GM12878 (cell line): ENCODE measurements around the gene DLG4. TPM values are rescaled to one million over a fixed set of nuclear protein-coding genes. Genes with fewer than 3 reads are reported as not detected.

Experiments used
- ATAC-seq: fragments of 200-7000 bp; cut with Tn5 transposase; 3 replicates; pipeline ENCODE4 v1.9.1; 2020; ENCODE audit warnings: mild to moderate bottlenecking, moderate library complexity
- BruUV-seq: library from RNA; stranded (reverse); fragments of 400-500 nt; replicated peaks from 2 replicates; lab custom pipeline; 2021; lab: Mats Ljungman, UMichigan
- CTCF ChIA-PET: fragments of 300-600 bp; sonication (Branson Sonifier 250); formaldehyde crosslinking; extraction: SDS; loops from one replicate; lab custom pipeline; 2021; ENCODE audit warnings: inconsistent platforms; lab: Yijun Ruan, JAX
- POLR2A ChIA-PET: fragments of 350-600 bp; formaldehyde crosslinking; extraction: SDS; loops from one replicate; lab custom pipeline; 2021; ENCODE audit warnings: inconsistent platforms; lab: Charles Lee
- RAD21 ChIA-PET: fragments of 300-600 bp; sonication (Branson Sonifier 250); formaldehyde crosslinking; loops from one replicate; lab custom pipeline; 2023; ENCODE audit warnings: antibody characterized with exemption; ENCODE audit not compliant: unreplicated experiment; lab: Charles Lee
- SMC1A ChIA-PET: fragments of 300-600 bp; sonication (Branson Sonifier 250); formaldehyde crosslinking; loops from one replicate; lab custom pipeline; 2023; ENCODE audit not compliant: unreplicated experiment, uncharacterized antibody; lab: Charles Lee
- DNase-seq: peaks from one replicate; pipeline ENCODE4 v3.0.0-alpha.2; 2011; ENCODE audit warnings: low read depth, low spot score
- FAIRE-seq: peaks from 3 replicates; lab custom pipeline; 2011; peaks lifted over from hg19 to GRCh38; lab: Jason Lieb, UNC
- H2AFZ ChIP-seq: 2 replicates; pipeline ENCODE4 v1.6.0; 2011; ENCODE audit warnings: low read depth, low read length, control low read depth; ENCODE audit not compliant: control insufficient read depth
- H3K27ac ChIP-seq: 2 replicates; pipeline ENCODE4 v1.5.1; 2011; ENCODE audit warnings: control low read depth; ENCODE audit not compliant: control insufficient read depth, insufficient read depth
- H3K27me3 ChIP-seq, 2 experiments: replicated peaks in 1 of 2; 2 replicates each; pipeline versions ENCODE4 v1.6.0 to v1.6.1; 2011; ENCODE audit warnings: low read length in 1 of 2; ENCODE audit not compliant: control insufficient read depth in 2 of 2, insufficient read depth in 2 of 2
- H3K36me3 ChIP-seq, 2 experiments: 2 replicates each; pipeline ENCODE4 v1.5.1; 2011; ENCODE audit warnings: low read length in 1 of 2; ENCODE audit not compliant: control insufficient read depth in 2 of 2, insufficient read depth in 2 of 2
- H3K4me1 ChIP-seq: 2 replicates; pipeline ENCODE4 v1.6.1; 2011; ENCODE audit warnings: mild to moderate bottlenecking, low read length, moderate library complexity, mixed read lengths; ENCODE audit not compliant: control insufficient read depth, insufficient read depth
- H3K4me2 ChIP-seq: 2 replicates; pipeline ENCODE4 v1.6.0; 2011; ENCODE audit warnings: control low read depth; ENCODE audit not compliant: control insufficient read depth, insufficient read depth
- H3K4me3 ChIP-seq: fragments of 200-600 bp; sonication (generic); 2 replicates; pipeline ENCODE4 v1.5.1; 2016
- H3K79me2 ChIP-seq: 2 replicates; pipeline ENCODE4 v1.6.0; 2011; ENCODE audit warnings: low read length; ENCODE audit not compliant: control insufficient read depth, insufficient read depth
- H3K9ac ChIP-seq: 2 replicates; pipeline ENCODE4 v1.8.0; 2011; ENCODE audit warnings: low read length, control low read depth, mixed read lengths; ENCODE audit not compliant: control insufficient read depth, insufficient read depth
- H3K9me3 ChIP-seq: replicated peaks from 3 replicates; pipeline ENCODE4 v1.5.1; 2011; ENCODE audit warnings: mild to moderate bottlenecking, low read length; ENCODE audit not compliant: control insufficient read depth, insufficient read depth
- H4K20me1 ChIP-seq: 2 replicates; pipeline ENCODE4 v1.6.0; 2011; ENCODE audit not compliant: control insufficient read depth, insufficient read depth
- CHD4 ChIP-seq: fragments of 200-600 bp; sonication (generic); IDR thresholded peaks from 2 replicates; pipeline ENCODE4 v1.6.1; 2016; ENCODE audit warnings: mild to moderate bottlenecking
- CTCF ChIP-seq, 3 experiments: IDR thresholded peaks in 2 of 3; conservative IDR thresholded peaks in 1 of 3; 2 replicates each; pipeline ENCODE4 v1.5.1; 2011; ENCODE audit warnings: low read depth in 3 of 3, low read length in 3 of 3, mild to moderate bottlenecking in 3 of 3, control low read depth in 2 of 3, moderate library complexity in 2 of 3, inconsistent platforms in 1 of 3, mixed read lengths in 1 of 3; ENCODE audit not compliant: control insufficient read depth in 2 of 3, insufficient read depth in 1 of 3; ENCODE audit errors: extremely low read depth in 1 of 3
- EGR1 ChIP-seq, 2 experiments: IDR thresholded peaks; 1 replicate in 1 of 2; 2 replicates in 1 of 2; pipeline ENCODE4 v1.6.1; 2011 to 2012; ENCODE audit warnings: low read depth in 2 of 2, low read length in 2 of 2, borderline replicate concordance in 1 of 2, mild to moderate bottlenecking in 1 of 2, moderate library complexity in 1 of 2
- MYC ChIP-seq: IDR thresholded peaks from 2 replicates; pipeline ENCODE4 v1.6.1; 2011; ENCODE audit warnings: mild to moderate bottlenecking, low read length, moderate library complexity, inconsistent platforms; ENCODE audit not compliant: insufficient read depth, insufficient replicate concordance, insufficient read length, severe bottlenecking
- REST ChIP-seq: IDR thresholded peaks from 2 replicates; pipeline ENCODE4 v1.6.1; 2012; ENCODE audit warnings: mild to moderate bottlenecking, low read depth, low read length
- RUNX3 ChIP-seq: IDR thresholded peaks from 2 replicates; pipeline ENCODE4 v1.6.1; 2012; ENCODE audit warnings: low read length, inconsistent platforms
- ZSCAN29 ChIP-seq: fragments of 450-650 bp; IDR thresholded peaks from 2 replicates; pipeline ENCODE4 v1.6.1; 2017; ENCODE audit warnings: mild to moderate bottlenecking, moderate library complexity
- WGBS: methylation state at CpG from one replicate; pipeline ENCODE4 v1.1.6; 2016; ENCODE audit warnings: low lambda C conversion rate; ENCODE audit not compliant: insufficient replicate concordance, insufficient coverage; ENCODE audit errors: missing lambda C conversion rate; 5-methylcytosine and 5-hydroxymethylcytosine counted together
- in situ Hi-C: fragments of 300-500 bp; cut with MboI; formaldehyde crosslinking; loops from 9 replicates; pipeline ENCODE4 v1.14.3; 2018; ENCODE audit warnings: mixed read lengths
- intact Hi-C: fragments of 100-400 bp; cut with micrococcal nuclease; formaldehyde crosslinking; loops from one replicate; pipeline ENCODE4 v1.14.2; 2022; ENCODE audit not compliant: unreplicated experiment
- polyA plus RNA-seq, 11 experiments: library from polyadenylated mRNA; depleted of rRNA in 4 of 11; unstranded in 6 of 11; stranded (reverse) in 5 of 11; fragments of >200 nt; fragmentation: Nextera tagmentation in 4 of 11; fragmentation: Illumina TruSeq in 1 of 11; extraction: Ambion mirVana in 4 of 11; extraction: Trizol in 1 of 11; gene quantifications; 1 replicate in 1 of 11; 2 replicates in 10 of 11; pipeline versions ENCODE4 v1.2.1 to v1.2.3, GENCODE V29; 2011 to 2016; ENCODE audit warnings: inconsistent platforms in 2 of 11, missing spikeins in 2 of 11, low read depth in 1 of 11
- total RNA-seq, 4 experiments: library from RNA; depleted of rRNA in 3 of 4; stranded (reverse); fragments of >200 nt in 3 of 4; fragmentation: Illumina TruSeq in 1 of 4; extraction: Trizol in 1 of 4; gene quantifications; 2 replicates each; pipeline versions ENCODE4 v1.2.1 to v1.2.3, GENCODE V29; 2013 to 2021
- TF ChIP-seq, protein P1 (sequence below): IDR thresholded peaks from 2 replicates; pipeline ENCODE4 v1.6.1; 2012; ENCODE audit warnings: low read depth, low read length, improper control_type of control experiment

Gene DLG4
- total and polyA plus RNA-seq, 10 of the 15 experiments (the other 5 are each of a cell fraction or from before 2014, with no cell fraction given) = 0.07 to 4.1 (median 1.3) TPM

DNA sequence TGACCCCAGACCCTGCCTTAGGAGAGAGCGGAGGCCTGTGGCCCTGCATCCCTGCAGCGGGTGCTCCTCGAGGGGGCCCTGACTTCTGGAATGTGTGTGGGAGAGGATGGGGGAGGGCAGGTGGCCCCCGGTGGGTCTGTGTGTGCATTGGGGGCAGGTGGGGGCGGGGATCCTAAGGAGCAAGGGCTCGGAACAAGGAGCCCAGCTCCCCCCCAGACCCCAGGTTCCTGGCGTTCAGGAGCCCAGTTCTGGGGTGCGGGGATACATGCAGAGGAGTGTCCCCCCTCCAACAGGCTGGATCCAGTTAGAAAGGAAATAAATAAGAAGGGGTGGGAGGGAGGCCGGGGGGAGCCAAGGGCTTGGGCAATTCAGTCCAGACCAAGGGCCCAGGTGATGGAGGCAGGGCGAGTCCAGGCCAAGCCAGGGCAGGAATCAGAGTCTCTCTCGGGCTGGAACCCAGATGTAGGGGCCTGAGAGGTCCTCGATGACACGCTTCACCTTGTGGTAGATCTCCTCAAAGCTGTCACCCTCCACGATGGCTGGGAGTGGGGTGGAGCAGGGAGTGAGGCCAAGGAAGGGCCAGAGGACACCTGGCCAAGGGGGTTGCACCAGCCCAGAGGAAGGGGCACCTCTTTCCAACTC, 29.2 kb downstream of the DLG4 start (continued):
- TF ChIP-seq REST (no peak), EGR1 (IDR thresholded peaks at IDR 0.05; ENCODE audit: borderline replicate concordance in 1 of 2, low read depth in 2 of 2, low read length in 2 of 2) (no peak), ZSCAN29 (no peak), RUNX3 (no peak), CHD4 (no peak)
- TF ChIP-seq, protein P1, sequence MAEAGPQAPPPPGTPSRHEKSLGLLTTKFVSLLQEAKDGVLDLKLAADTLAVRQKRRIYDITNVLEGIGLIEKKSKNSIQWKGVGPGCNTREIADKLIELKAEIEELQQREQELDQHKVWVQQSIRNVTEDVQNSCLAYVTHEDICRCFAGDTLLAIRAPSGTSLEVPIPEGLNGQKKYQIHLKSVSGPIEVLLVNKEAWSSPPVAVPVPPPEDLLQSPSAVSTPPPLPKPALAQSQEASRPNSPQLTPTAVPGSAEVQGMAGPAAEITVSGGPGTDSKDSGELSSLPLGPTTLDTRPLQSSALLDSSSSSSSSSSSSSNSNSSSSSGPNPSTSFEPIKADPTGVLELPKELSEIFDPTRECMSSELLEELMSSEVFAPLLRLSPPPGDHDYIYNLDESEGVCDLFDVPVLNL = no peak
- TF ChIP-seq, all 136 proteins: peak for 0

- WGBS = 33% methylated on average over 7 of the region's 7 CpGs
- in situ Hi-C loops (no loop called here), intact Hi-C loops (no loop called here)
- TF ChIP-seq CTCF (IDR thresholded peaks at IDR 0.05 in 2 of 3, conservative IDR thresholded peaks at IDR 0.05 in 1 of 3; ENCODE audit: control insufficient read depth in 2 of 3, extremely low read depth in 1 of 3, insufficient read depth in 1 of 3, low read depth in 3 of 3, low read length in 3 of 3) = peak in 2 of 3 experiments; percentile 36 to 40; a peak in 3 of 6 replicates
- TF ChIP-seq MYC = no peak
- no peaks in the 10 kb centered on the region for H3K9me3 ChIP-seq
- no peak overlapping the region for H3K9ac ChIP-seq
- no peaks in the 10 kb centered on the region for H3K4me1 ChIP-seq
- H2AFZ ChIP-seq = no peak overlapping the region
- BruUV-seq = no TSS peak
- no peaks in the 10 kb centered on the region for H3K79me2 ChIP-seq
- no peak overlapping the region for H3K4me2 ChIP-seq
- no peaks in the 10 kb centered on the region for H3K36me3 ChIP-seq
- peak; percentile 73 for ATAC-seq
- ChIA-PET SMC1A (interaction anchor here (0.6 to 1.4 kb wide), 3 partner anchors 9 to 526 kb away, joined by 3 to 4 read pairs (median 3); no protein-coding TSS in a partner anchor), CTCF (interaction anchor here (0.7 to 1.8 kb wide), 3 partner anchors 9 to 141 kb away, joined by 3 to 12 read pairs (median 3); no protein-coding TSS in a partner anchor), RAD21 (no interaction called here), POLR2A (no interaction called here)
- H3K4me3 ChIP-seq = no peak overlapping the region
- no peak for FAIRE-seq
- no peaks in the 10 kb centered on the region for H4K20me1 ChIP-seq
- no peak overlapping the region for H3K27ac ChIP-seq
- no peaks in the 10 kb centered on the region for H3K27me3 ChIP-seq
- no peak for DNase-seq
These were observed 33.4 kb downstream of the DLG4 start for GRCh38 chr17:7186241-7186640.
